ENCODE results near the gene LIN54. TPM values are rescaled to one million over a fixed set of nuclear protein-coding genes. Genes with fewer than 3 reads are reported as not detected.

The LIN54 gene
- total and polyA plus RNA-seq, 2 of the 4 experiments (the other 2 are of a cell fraction) = 5.3 to 26.9 TPM

DNA sequence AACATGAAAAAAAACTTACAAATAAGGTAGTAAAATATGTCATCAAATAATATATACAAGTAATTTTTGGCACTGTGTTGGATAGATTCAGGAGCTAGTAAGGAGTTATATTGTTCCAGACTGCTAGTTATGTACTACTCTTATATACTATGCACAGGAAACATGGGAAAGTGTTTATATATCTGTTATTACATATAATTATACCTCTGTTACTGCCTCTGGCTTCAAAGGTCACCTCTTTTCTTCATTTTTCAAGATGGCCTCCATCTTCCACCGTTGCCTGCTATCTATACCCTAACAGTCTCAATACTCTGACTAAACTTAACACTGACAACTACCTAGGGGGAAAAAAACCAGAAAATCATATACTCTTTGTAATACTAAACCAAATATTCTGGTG lies 29.5 kb downstream of the LIN54 start:
- Histone ChIP-seq H3K56ac (ENCODE audit: extremely low read depth, insufficient read depth, low read length) (no peak overlapping the region), H3K9me3 (ENCODE audit: control insufficient read depth, insufficient read depth, low read length) (no peaks in the 10 kb centered on the region), H4K5ac (ENCODE audit: low read depth, low read length) (no peak overlapping the region), H3K4ac (ENCODE audit: low read depth, low read length) (no peak overlapping the region), H3K18ac (ENCODE audit: low read depth, low read length) (no peak overlapping the region), H3K36me3 (ENCODE audit: control insufficient read depth, insufficient read depth, low read length) (peaks cover 8% of the 10 kb centered on the region), H2BK120ac (ENCODE audit: low read depth, low read length) (no peak overlapping the region), H2AK5ac (ENCODE audit: low read depth, low read length) (no peak overlapping the region), H4K8ac (ENCODE audit: low read depth in 2 of 2, low read length in 2 of 2) (no peak overlapping the region), H3K79me1 (ENCODE audit: low read depth in 1 of 2, low read length in 2 of 2) (peaks cover 15 to 21% of the 10 kb centered on the region in 2 experiments; a peak in 3 of 4 replicates), H3K4me3 (ENCODE audit: insufficient read depth, low read depth, low read length) (no peak overlapping the region), H3K9me1 (ENCODE audit: insufficient read depth, low read length) (no peaks in the 10 kb centered on the region; the same call in 1 of the 2 replicates), H2BK15ac (ENCODE audit: low read depth, low read length) (no peak overlapping the region), H2AFZ (replicated peaks; ENCODE audit: low read length, poor library complexity) (no peak overlapping the region), H3K4me2 (ENCODE audit: low read depth, low read length) (no peak overlapping the region), H4K20me1 (ENCODE audit: insufficient read depth, low read length) (no peaks in the 10 kb centered on the region), H3K27me3 (ENCODE audit: control insufficient read depth, insufficient read depth, low read length) (no peaks in the 10 kb centered on the region), H2AK9ac (replicated peaks; ENCODE audit: low read depth, low read length, poor library complexity) (no peak overlapping the region), H4K91ac (ENCODE audit: insufficient read depth, low read depth, low read length) (no peak overlapping the region), H3K9ac (ENCODE audit: low read depth, low read length) (no peak overlapping the region), H2BK5ac (ENCODE audit: low read depth, low read length, poor library complexity, severe bottlenecking) (no peak overlapping the region), H2BK20ac (ENCODE audit: low read depth, low read length) (no peak overlapping the region), H3K23ac (ENCODE audit: low read depth, low read length) (no peak overlapping the region), H3K27ac (ENCODE audit: insufficient read depth, low read length) (no peak overlapping the region), H3K4me1 (ENCODE audit: control insufficient read depth, insufficient read depth, low read length) (no peaks in the 10 kb centered on the region), H3K14ac (replicated peaks; ENCODE audit: low read depth, low read length) (no peak overlapping the region)
- dilution Hi-C loops (cut with HindIII; ENCODE audit: low sequenced_read_pairs, unreplicated experiment) (no loop called here), in situ Hi-C loops (cut with MboI; ENCODE audit: low sequenced_read_pairs) (no loop called here), intact Hi-C loops (cut with micrococcal nuclease) (no loop called here)
- DNase-seq (no peak), ATAC-seq (ENCODE audit: low read depth) (no peak)
- CTCF ChIA-PET = no interaction called here
- no TSS peak for BruUV-seq (replicated peaks)
- POLR2A ChIA-PET (ENCODE audit: unreplicated experiment) = no interaction called here
- WGBS, 2 experiments (ENCODE audit: extremely low coverage in 2 of 2, insufficient read length in 1 of 2) = 83% methylated on average over 1 of the region's 1 CpG; no CpG with 5 or more reads in 1 of the 2 experiments
- TF ChIP-seq BHLHE40 (IDR thresholded peaks at IDR 0.05; ENCODE audit: low read depth, low read length) (no peak), POLR2A (IDR thresholded peaks at IDR 0.05; ENCODE audit: low read depth, low read length) (no peak), MXI1 (IDR thresholded peaks at IDR 0.05; ENCODE audit: borderline replicate concordance, low read depth, low read length) (no peak), RCOR1 (IDR thresholded peaks at IDR 0.05; ENCODE audit: insufficient replicate concordance, low read length) (no peak), FOS (IDR thresholded peaks at IDR 0.05; ENCODE audit: low read depth, low read length) (no peak), RFX5 (IDR thresholded peaks at IDR 0.05; ENCODE audit: low read depth, low read length) (no peak), CHD1 (IDR thresholded peaks at IDR 0.05; ENCODE audit: low read depth, low read length) (no peak)
- TF ChIP-seq, protein P1, sequence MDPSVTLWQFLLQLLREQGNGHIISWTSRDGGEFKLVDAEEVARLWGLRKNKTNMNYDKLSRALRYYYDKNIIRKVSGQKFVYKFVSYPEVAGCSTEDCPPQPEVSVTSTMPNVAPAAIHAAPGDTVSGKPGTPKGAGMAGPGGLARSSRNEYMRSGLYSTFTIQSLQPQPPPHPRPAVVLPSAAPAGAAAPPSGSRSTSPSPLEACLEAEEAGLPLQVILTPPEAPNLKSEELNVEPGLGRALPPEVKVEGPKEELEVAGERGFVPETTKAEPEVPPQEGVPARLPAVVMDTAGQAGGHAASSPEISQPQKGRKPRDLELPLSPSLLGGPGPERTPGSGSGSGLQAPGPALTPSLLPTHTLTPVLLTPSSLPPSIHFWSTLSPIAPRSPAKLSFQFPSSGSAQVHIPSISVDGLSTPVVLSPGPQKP (IDR thresholded peaks at IDR 0.05; ENCODE audit: borderline replicate concordance, low read depth, low read length) = no peak
- TF ChIP-seq, protein P2, sequence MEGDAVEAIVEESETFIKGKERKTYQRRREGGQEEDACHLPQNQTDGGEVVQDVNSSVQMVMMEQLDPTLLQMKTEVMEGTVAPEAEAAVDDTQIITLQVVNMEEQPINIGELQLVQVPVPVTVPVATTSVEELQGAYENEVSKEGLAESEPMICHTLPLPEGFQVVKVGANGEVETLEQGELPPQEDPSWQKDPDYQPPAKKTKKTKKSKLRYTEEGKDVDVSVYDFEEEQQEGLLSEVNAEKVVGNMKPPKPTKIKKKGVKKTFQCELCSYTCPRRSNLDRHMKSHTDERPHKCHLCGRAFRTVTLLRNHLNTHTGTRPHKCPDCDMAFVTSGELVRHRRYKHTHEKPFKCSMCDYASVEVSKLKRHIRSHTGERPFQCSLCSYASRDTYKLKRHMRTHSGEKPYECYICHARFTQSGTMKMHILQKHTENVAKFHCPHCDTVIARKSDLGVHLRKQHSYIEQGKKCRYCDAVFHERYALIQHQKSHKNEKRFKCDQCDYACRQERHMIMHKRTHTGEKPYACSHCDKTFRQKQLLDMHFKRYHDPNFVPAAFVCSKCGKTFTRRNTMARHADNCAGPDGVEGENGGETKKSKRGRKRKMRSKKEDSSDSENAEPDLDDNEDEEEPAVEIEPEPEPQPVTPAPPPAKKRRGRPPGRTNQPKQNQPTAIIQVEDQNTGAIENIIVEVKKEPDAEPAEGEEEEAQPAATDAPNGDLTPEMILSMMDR (conservative IDR thresholded peaks at IDR 0.05; ENCODE audit: low read depth, low read length) = no peak

Data from IMR-90 (cell line).